Activated naive CD8-positive, alpha-beta T cell (primary cell): ENCODE measurements around the gene TOP3B.

Experiments used
- H3K27ac Mint-ChIP-seq: one replicate; pipeline ENCODE4 v1.8.0; 2021; ENCODE audit warnings: mixed read lengths
- H3K27me3 Mint-ChIP-seq: one replicate; pipeline ENCODE4 v1.8.0; 2021; ENCODE audit warnings: mixed read lengths
- H3K36me3 Mint-ChIP-seq: one replicate; pipeline ENCODE4 v1.8.0; 2021; ENCODE audit warnings: mixed read lengths
- H3K4me1 Mint-ChIP-seq: one replicate; pipeline ENCODE4 v1.8.0; 2021; ENCODE audit warnings: low read depth, mixed read lengths
- H3K4me3 Mint-ChIP-seq: one replicate; pipeline ENCODE4 v1.8.0; 2021; ENCODE audit warnings: mild to moderate bottlenecking, mixed read lengths
- H3K9me3 Mint-ChIP-seq: one replicate; pipeline ENCODE4 v1.8.0; 2021; ENCODE audit warnings: low read depth, mixed read lengths

The TOP3B gene

GRCh38 chr22:21907638-21908522 lies 74.7 kb downstream of the TOP3B start:
- H3K27ac Mint-ChIP-seq, result no peak overlapping the region
- H3K4me1 Mint-ChIP-seq, result no peaks in the 10 kb centered on the region
- H3K36me3 Mint-ChIP-seq, result peaks cover 4% of the 10 kb centered on the region
- H3K4me3 Mint-ChIP-seq, result no peak overlapping the region
- H3K27me3 Mint-ChIP-seq, result no peaks in the 10 kb centered on the region
- H3K9me3 Mint-ChIP-seq, result no peaks in the 10 kb centered on the region
